ENCODE measurements around the gene AFF4.

DNA sequence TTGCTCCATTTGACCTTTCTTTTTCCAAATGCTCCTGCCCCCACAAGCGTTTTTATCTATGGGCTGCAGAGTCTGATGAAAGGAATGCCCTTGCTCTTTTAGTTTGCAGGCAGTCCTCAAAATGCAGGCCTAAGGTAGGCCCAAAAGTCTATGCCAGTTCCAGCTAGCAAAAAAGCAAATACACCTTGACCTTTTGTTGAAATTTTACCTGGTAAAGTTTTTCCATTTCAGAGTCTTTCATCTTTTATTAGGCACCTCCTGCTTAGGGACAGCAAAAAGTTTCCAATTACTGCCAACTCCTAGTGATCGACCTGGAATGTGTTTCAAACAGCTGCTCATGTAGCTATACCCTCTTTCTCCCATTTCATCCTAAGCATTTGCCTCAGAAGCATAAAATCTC is 92.6 kb downstream of the AFF4 start:
- TF ChIP-seq CTCF (IDR thresholded peaks at IDR 0.05), result no peak
- TF ChIP-seq EZH2 (IDR thresholded peaks at IDR 0.05; ENCODE audit: borderline replicate concordance, insufficient read depth, low read depth, low read length, poor library complexity, severe bottlenecking), result no peak

All from B cell (primary cell).